Astrocyte of the cerebellum (primary cell): Measurements from ENCODE around the gene ADAM8.

Experiments
- DNase-seq: peaks from one replicate; pipeline ENCODE4 v3.0.0-alpha.2; 2011; ENCODE audit warnings: low read depth
- H3K4me3 ChIP-seq: 2 replicates; pipeline ENCODE4 v1.5.1; 2011; ENCODE audit warnings: mild to moderate bottlenecking, low read depth, low read length, moderate library complexity
- in situ Hi-C: cut with HindIII; loops from 2 replicates; pipeline ENCODE4 v1.10.0; 2017; ENCODE audit warnings: low sequenced_read_pairs
- TF ChIP-seq, protein P1 (sequence below): IDR thresholded peaks from 2 replicates; pipeline ENCODE4 v1.5.1; 2012; ENCODE audit warnings: low read length, low read depth, moderate library complexity, mild to moderate bottlenecking; ENCODE audit errors: missing control alignments

Gene ADAM8

DNA sequence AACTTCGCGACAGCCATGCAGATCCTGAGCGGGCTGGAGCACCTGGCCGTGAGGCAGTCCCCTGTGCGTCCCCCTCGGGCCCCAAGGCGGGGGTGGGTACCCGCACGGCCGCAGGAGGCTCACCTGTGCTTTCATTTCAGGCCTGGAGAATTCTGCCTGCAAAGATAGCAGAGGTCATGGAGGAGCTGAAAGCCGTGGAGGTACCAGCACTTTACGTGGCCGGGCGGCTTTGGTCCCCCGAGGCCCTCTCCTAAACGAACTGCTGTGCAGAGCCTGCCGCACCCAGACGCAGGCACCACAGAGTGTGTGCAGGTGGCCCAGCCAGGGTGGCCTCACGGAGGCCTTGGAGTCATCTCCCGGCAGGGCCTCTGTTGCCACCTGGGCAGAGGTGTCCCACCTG, 57.8 kb downstream of the ADAM8 start:
- TF ChIP-seq, protein P1, sequence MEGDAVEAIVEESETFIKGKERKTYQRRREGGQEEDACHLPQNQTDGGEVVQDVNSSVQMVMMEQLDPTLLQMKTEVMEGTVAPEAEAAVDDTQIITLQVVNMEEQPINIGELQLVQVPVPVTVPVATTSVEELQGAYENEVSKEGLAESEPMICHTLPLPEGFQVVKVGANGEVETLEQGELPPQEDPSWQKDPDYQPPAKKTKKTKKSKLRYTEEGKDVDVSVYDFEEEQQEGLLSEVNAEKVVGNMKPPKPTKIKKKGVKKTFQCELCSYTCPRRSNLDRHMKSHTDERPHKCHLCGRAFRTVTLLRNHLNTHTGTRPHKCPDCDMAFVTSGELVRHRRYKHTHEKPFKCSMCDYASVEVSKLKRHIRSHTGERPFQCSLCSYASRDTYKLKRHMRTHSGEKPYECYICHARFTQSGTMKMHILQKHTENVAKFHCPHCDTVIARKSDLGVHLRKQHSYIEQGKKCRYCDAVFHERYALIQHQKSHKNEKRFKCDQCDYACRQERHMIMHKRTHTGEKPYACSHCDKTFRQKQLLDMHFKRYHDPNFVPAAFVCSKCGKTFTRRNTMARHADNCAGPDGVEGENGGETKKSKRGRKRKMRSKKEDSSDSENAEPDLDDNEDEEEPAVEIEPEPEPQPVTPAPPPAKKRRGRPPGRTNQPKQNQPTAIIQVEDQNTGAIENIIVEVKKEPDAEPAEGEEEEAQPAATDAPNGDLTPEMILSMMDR = no peak
- no peak overlapping the region for H3K4me3 ChIP-seq
- in situ Hi-C loops = no loop called here
- no peak for DNase-seq

DNA sequence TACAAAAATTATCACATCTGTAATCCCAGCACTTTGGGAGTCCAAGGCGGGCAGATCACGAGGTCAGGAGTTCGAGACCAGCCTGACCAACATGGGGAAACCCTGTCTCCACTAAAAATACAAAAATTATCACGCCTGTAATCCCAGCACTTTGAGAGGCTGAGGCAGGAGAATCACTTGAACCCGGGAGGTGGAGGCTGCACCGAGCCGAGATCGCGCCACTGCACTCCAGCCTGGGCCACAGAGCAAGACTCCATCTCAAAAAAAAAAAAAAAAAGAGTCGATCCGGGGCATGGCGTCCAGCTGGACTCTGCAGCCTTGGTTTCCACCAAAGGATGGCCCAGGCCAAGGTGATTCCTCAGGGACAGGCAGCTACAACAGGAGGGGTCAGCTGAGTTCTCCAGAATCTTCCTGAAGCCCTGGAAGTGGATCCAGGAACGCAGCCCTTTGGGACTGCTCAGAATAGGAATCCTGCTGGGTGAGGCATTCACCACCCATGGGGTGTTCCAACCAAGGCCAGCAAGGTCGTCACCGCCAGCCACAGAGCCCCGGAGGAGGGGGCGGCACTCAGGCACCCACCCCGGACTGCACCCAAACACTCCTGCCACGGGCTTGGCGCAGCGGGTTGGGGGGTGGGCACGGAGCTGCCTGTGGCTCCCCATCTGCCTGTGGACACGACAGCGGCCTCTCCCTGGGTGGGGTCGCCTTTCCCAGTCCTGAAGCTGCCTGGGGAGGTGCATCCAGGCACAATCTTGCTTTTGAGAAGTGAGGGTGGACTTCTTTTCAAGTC, 58.7 kb downstream of the ADAM8 start:
- in situ Hi-C loops = no loop called here
- H3K4me3 ChIP-seq = no peak overlapping the region
- TF ChIP-seq, protein P1 = no peak
- no peak for DNase-seq

DNA sequence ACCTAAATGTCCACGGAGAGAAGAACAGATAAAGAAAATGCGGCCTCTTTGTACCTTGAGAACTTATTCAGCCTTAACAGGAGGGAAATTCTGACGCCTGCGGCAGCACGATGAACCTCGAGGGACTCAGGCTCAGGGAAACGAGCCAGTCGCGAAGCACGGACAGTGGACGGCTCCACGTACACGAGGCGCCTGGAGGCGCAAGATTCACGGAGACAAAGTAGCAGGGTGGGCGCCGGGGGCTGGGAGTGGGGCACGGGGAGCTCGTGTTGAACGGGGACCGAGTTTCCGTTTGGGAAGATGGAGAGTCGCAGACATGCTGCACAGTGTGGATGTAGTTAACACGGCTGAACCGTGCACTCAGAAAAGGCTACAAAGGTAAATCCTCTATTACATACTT, 59.9 kb downstream of the ADAM8 start:
- TF ChIP-seq, protein P1 = no peak
- in situ Hi-C loops = no loop called here
- DNase-seq = no peak
- no peak overlapping the region for H3K4me3 ChIP-seq

DNA sequence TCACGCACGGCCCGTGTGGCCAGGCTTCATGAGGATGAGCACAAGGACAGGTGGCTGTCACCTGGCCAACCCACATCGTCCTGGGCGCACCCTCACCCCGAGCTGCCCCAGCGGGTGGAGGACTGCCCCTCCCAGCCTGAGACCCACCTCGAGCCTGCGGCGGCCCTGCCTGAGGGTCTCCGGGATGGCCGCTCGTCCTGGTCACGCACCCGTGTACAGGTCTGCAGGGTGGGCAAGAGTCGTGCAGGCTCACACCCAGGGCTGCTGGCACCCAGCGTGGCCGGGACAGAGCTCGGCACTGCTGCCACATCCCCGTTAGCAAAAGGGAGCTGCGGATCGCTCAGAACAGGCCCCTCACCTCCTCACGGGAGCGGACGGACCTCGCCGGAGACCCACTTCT, 61.1 kb downstream of the ADAM8 start:
- H3K4me3 ChIP-seq = no peak overlapping the region
- DNase-seq = no peak
- in situ Hi-C loops = no loop called here
- TF ChIP-seq, protein P1 = no peak

DNA sequence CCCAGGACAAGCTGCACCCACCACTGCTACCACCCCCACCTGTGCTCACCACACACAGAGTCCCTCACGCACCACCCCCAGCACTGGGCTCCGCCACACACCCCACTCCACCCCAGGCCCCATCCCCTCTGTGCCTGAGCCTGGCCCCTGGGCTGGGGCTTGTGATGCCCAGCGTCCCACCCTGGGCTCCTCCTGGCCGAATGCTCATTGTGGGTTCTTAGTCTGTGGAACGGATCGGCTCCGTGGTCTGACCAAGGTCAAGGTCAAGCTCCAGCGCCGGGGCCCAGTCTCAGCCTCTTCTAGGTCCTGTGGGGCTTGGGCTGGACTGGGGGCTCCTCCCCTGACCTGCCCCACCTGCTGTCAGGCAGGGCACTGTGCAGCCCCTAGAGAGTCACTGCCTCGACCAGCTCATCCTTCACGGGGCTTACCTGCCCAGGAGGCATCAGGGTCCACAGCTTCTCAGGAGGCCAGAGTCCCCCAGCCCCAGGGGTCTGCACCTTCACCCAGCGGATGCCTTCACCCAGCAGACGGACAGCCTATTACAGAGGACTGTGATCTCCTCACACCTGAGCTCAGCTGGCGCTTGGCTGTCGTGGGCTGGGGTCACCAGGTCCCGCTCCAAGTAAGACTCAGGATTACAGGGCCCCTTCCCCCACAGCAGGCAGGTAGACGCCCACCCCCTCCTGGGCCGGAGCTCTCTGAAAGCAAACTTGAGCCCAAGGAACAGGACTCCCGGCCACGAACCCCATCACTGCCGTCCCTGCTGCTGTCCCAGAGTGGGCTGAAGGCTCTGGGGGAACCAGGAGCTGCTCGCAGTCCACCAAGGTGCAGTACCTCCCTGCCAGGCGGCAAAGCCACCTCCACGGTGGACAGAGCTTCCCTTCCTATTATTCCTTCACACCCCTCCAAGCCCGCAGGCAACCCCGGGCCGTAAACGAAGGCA, 61.9 kb downstream of the ADAM8 start:
- in situ Hi-C loops = no loop called here
- DNase-seq = no peak
- TF ChIP-seq, protein P1 = no peak
- H3K4me3 ChIP-seq = no peak overlapping the region

DNA sequence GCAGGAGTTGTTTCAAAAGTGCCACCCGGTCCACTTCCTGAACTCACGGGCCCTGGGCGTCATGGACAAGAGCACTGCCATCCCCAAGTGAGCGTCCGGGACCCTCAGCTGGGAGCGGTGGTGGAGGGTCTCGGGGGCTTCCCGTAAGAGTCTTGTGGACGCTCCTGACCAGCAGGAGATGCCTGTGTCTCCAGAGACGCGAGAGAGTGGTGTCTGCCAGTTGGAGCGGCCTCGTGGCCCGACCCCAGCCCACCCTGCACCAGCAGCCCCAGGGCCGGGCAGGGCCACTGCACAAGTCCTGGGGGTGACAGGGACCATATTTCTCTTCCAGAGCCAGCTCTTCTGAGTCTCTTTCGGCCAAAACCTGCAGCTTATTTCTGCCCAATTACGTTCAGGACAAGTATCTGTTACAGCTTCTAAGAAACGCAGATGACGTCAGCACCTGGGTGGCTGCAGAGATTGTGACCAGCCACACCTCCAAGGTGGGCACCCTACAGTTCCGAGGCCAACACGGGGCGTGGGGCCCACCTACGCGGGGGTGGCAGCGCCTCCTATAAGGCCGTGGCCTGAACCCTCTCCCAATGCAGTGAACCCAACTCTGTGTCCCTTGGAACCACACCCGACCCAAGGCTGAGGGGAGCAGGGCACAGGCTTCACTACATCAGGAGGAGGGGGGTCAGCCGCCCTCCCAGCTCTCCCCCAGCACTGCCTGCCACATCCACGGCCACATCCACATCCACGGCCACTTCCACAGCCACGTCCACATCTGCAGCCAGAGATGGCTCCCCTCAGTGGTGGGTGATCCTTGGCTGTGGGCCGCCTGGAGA, 62.8 kb downstream of the ADAM8 start:
- in situ Hi-C loops = no loop called here
- TF ChIP-seq, protein P1 = no peak
- DNase-seq = no peak
- no peak overlapping the region for H3K4me3 ChIP-seq
